Measurements from ENCODE around the gene RHOF. TPM values are rescaled to one million over a fixed set of nuclear protein-coding genes. Genes with fewer than 3 reads are reported as not detected.
"Not testable (repeated sequence)": the region's sequence is repeated elsewhere in the genome, so short reads cannot be mapped to it uniquely, and the experiment has no call there.

The RHOF gene
- total RNA-seq, 1 donor from 2014 or later, result 25.5 TPM

GRCh38 chr12:121750507-121750955 lies 43.0 kb downstream of the RHOF start:
- H3K9me3 Mint-ChIP-seq, result no peaks in the 10 kb centered on the region
- no peak overlapping the region for H3K27ac Mint-ChIP-seq (ENCODE audit: unreplicated experiment)
- DNase-seq (ENCODE audit: low read depth, low spot score), result no peak
- H3K4me3 Mint-ChIP-seq, result no peak overlapping the region
- no peaks in the 10 kb centered on the region for H3K27me3 Mint-ChIP-seq (ENCODE audit: low read depth)
- peaks cover 2% of the 10 kb centered on the region for H3K36me3 Mint-ChIP-seq (ENCODE audit: low read depth)
- peaks cover 10% of the 10 kb centered on the region for H3K4me1 Mint-ChIP-seq
- TF ChIP-seq CTCF (conservative IDR thresholded peaks at IDR 0.05), result no peak

- peaks cover 2% of the 10 kb centered on the region for H3K36me3 Mint-ChIP-seq (ENCODE audit: low read depth)
- DNase-seq (ENCODE audit: low read depth, low spot score), result no peak
- peaks cover 10% of the 10 kb centered on the region for H3K4me1 Mint-ChIP-seq
- no peak overlapping the region for H3K27ac Mint-ChIP-seq (ENCODE audit: unreplicated experiment)
- no peak overlapping the region for H3K4me3 Mint-ChIP-seq
- no peaks in the 10 kb centered on the region for H3K9me3 Mint-ChIP-seq
- TF ChIP-seq CTCF (conservative IDR thresholded peaks at IDR 0.05), result no peak
- no peaks in the 10 kb centered on the region for H3K27me3 Mint-ChIP-seq (ENCODE audit: low read depth)
Observed at GRCh38 chr12:121749267-121749666, 44.2 kb downstream of the RHOF start.

GRCh38 chr12:121748571-121749265 lies 44.8 kb downstream of the RHOF start:
- DNase-seq (ENCODE audit: low read depth, low spot score), result peak; percentile 12
- TF ChIP-seq CTCF (conservative IDR thresholded peaks at IDR 0.05), result no peak
- no peaks in the 10 kb centered on the region for H3K27me3 Mint-ChIP-seq (ENCODE audit: low read depth)
- H3K4me3 Mint-ChIP-seq, result no peak overlapping the region
- no peaks in the 10 kb centered on the region for H3K9me3 Mint-ChIP-seq
- peaks cover 10% of the 10 kb centered on the region for H3K4me1 Mint-ChIP-seq
- H3K36me3 Mint-ChIP-seq (ENCODE audit: low read depth), result peaks cover 2% of the 10 kb centered on the region
- H3K27ac Mint-ChIP-seq (ENCODE audit: unreplicated experiment), result peak overlapping the region; percentile 16

GRCh38 chr12:121748218-121748570 lies 45.3 kb downstream of the RHOF start:
- Mint-ChIP-seq H3K4me3 (no peak overlapping the region), H3K9me3 (no peaks in the 10 kb centered on the region), H3K27ac (ENCODE audit: unreplicated experiment) (no peak overlapping the region), H3K4me1 (peaks cover 10% of the 10 kb centered on the region), H3K27me3 (ENCODE audit: low read depth) (no peaks in the 10 kb centered on the region), H3K36me3 (ENCODE audit: low read depth) (peaks cover 2% of the 10 kb centered on the region)
- DNase-seq (ENCODE audit: low read depth, low spot score), result no peak
- TF ChIP-seq CTCF (conservative IDR thresholded peaks at IDR 0.05), result no peak

GRCh38 chr12:121745545-121745944 lies 47.9 kb downstream of the RHOF start:
- H3K4me3 Mint-ChIP-seq; H3K27me3 Mint-ChIP-seq (ENCODE audit: low read depth); H3K36me3 Mint-ChIP-seq (ENCODE audit: low read depth); DNase-seq (ENCODE audit: low read depth, low spot score); H3K9me3 Mint-ChIP-seq; H3K27ac Mint-ChIP-seq (ENCODE audit: unreplicated experiment): not testable (repeated sequence)
- peaks cover 16% of the 10 kb centered on the region for H3K4me1 Mint-ChIP-seq

GRCh38 chr12:121741743-121742142 lies 51.7 kb downstream of the RHOF start:
- Mint-ChIP-seq H3K4me1 (peaks cover 6% of the 10 kb centered on the region), H3K27me3 (ENCODE audit: low read depth) (no peaks in the 10 kb centered on the region), H3K9me3 (no peaks in the 10 kb centered on the region), H3K4me3 (no peak overlapping the region), H3K36me3 (ENCODE audit: low read depth) (no peaks in the 10 kb centered on the region), H3K27ac (ENCODE audit: unreplicated experiment) (no peak overlapping the region)
- TF ChIP-seq CTCF (conservative IDR thresholded peaks at IDR 0.05), result no peak
- no peak for DNase-seq (ENCODE audit: low read depth, low spot score)
